GM12874 (cell line): ENCODE measurements around the gene KIF3A.

Source experiments
- CTCF ChIP-seq: IDR thresholded peaks from 2 replicates; pipeline ENCODE4 v1.5.1; 2011; ENCODE audit warnings: low read depth, mild to moderate bottlenecking, control low read depth, low read length, moderate library complexity; ENCODE audit not compliant: insufficient read depth

The KIF3A gene

GRCh38 chr5:132744659-132745058 lies 7.3 kb upstream of the KIF3A start:
- TF ChIP-seq CTCF = no peak

- no peak for TF ChIP-seq CTCF
These were observed 5.3 kb upstream of the KIF3A start for GRCh38 chr5:132742626-132743025.

GRCh38 chr5:132742158-132742557 lies 4.8 kb upstream of the KIF3A start:
- no peak for TF ChIP-seq CTCF

GRCh38 chr5:132739232-132739631 lies 1.9 kb upstream of the KIF3A start:
- no peak for TF ChIP-seq CTCF

GRCh38 chr5:132737982-132738681 lies 786 bp upstream of the KIF3A start:
- TF ChIP-seq CTCF = no peak

GRCh38 chr5:132734687-132735086 lies 2.7 kb downstream of the KIF3A start:
- no peak for TF ChIP-seq CTCF

GRCh38 chr5:132733499-132734148 lies 3.7 kb downstream of the KIF3A start:
- TF ChIP-seq CTCF = no peak
